Measurements from ENCODE around the gene TMEM80.

TMEM80 gene

GRCh38 chr11:702462-703461 is 7.1 kb downstream of the TMEM80 start:
- no peak for DNase-seq

DNA sequence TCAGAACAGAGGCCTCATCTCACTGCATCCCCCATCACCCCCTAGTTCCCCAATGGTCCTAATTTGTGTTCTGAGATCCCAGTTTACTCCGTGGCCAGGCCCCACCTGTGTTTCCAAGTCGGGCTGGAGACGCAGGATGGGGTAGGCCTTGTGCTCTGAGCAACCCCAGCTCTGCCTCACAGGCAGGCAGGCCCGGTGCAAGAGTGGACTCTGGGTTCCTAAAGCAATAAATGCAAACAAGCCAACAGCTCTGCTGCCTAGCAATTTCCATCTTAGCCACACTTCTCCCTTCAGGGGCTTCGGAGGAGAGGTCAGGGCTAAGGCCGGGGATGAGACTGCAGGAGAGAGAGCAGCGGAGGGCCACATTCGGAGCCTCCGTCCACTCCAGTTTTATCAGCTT is 7.9 kb downstream of the TMEM80 start:
- no peak for DNase-seq

GRCh38 chr11:704228-704674 is 8.6 kb downstream of the TMEM80 start:
- DNase-seq = no peak

DNA sequence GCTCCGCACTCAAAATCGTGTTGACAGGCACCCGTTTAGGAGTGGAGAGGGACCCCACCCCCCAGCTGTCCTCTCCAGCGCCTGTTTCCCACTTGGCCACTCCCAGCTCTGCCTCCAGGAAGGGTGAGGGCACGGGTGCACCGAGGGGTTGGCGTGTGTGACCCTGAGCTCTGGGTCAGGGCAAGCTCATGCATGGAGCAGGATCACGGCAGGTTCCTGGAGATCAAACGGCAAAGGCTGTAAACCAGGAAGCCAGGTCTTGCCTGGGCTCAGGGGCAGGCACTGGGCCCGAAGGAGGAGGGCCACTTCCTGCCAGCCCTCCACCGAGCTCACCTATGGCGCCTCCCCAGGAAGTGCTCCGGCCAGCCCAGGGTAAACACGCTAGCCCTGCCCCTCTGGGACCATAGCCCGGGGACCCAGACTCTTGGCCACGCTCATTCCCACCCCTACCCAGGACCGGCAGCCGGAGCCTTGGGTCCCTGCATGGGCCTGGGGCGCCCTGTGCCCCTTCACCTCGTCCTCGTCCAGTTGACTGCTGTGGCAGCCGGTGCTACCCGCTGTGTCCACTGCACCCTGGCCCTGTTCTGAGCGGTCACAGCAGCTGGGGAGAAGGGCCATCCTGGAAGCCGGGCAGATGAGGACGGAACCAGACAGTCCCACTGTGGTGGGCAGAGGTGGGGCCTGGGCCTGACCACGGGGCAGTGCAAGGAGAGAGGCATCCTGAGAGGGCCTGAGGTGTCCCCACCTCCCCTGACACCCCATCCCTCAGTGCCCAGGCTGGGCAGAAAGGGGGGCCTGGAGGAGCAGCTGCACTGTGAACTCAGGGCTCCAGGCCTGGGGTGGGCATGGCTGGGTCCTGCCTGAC is 9.4 kb downstream of the TMEM80 start:
- no peak for DNase-seq

DNA sequence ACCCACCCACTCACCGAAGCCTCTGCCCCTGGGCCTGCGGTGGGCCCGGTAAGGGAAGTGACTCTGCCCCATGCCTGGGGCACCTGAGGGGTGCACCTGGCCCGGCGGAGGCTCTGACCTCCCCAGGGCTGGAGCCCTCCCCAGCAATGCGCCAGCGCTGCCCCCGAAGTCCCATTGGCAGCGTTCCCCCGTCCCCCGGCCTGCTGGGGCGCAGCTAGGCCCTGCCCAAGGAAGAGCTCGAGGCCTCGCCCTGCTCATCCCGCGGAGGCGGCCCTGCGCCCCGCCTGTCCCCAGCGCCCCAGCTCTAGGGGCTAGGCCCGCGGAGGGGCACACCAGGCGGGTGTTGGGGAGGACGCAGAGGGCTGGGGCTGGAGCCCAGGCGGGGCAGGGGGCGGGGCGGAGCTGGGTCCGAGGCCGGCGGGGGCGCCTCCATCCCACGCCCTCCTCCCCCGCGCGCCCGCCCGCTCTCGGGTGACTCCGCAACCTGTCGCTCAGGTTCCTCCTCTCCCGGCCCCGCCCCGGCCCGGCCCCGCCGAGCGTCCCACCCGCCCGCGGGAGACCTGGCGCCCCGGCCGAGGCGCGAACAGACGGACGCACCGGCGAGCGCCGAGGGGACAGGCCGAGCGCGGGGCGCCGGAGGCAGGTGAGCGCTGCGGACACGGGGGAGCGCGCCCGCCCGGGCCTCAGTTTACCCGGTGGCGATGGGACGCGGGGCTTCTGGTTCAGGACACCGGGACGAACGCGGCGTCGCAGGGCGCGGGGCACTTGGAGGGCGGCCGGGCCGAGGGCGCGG is 10.2 kb downstream of the TMEM80 start, which contains the start of gene EPS8L2:
Gene EPS8L2 (plus strand): TSS at position 586 of the 793 bp plus-strand sequence. CDS start 3,177 bp downstream, outside the sequence.
- DNase-seq = no peak

- no peak for DNase-seq
Observed at GRCh38 chr11:706439-706956, 10.9 kb downstream of the TMEM80 start.

GRCh38 chr11:706957-707816 is 11.6 kb downstream of the TMEM80 start:
- no peak for DNase-seq

DNA sequence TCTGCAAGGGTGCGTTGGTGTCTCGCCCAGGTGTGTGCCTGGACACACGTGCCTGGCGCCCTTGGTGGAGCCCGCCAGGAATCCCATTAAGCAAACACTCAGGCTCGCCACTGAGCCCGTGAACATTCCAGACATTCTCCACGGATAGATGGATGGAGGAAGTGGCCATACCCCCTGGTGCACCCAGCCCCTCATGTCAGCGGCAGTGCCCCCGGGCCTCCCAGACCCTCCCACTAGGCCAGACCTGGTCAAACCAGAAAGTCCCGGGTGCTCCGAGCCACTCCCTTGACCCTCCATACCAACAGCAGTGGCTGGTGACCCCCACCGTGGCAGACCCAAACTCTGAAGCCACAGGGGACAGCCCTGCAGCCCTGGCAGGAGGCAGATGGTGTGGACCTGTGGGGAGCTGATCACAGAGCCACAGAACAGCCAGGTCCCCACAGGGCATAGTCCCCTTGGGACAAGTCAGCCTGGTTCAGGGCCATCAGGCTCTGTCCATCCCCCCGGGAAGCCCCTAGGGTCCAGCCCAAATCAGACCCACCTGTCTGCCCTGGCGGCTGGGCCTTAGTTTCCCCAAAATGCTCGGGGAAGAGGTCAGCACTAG is 12.3 kb downstream of the TMEM80 start:
- no peak for DNase-seq

DNA sequence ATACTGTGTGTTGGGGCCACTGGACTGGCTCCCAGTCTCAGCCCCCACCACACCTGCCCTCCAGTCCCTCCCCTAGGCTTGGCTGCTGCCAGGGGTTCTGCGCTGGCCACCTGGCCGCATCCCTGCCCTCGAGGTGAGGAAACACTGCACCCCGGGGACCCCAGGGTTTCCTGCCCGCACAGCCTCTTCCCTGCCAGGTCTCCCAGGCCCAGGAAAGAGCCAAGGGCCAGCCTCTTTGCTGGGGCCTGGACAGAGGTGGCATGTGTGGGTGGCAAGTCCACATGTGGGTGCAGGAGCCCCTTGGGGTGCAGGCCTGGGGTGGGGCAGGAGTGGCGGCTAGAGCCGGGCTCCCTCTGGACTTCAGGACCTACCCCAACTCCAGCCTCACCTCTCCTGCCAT is 12.9 kb downstream of the TMEM80 start:
- DNase-seq = no peak

GRCh38 chr11:709109-709997 is 13.7 kb downstream of the TMEM80 start:
- DNase-seq = no peak

DNA sequence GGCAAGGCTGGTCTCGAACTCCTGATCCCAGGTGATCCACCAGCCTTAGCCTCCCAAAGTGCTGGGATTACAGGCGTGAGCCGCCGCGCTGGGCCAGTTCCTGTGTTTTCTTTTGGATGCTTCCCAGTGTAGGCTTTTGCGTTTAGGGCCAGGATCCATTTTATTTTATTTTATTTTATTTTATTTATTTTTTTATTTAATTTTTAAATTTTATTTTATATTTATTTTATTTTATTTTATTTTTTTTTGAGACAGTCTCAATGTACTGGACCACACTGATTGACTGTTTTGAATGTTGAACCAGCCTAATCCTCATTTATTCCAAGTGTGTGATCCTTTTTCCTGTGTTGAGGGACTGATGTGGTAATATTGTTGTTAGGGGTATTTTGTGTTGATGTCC is 18.8 kb downstream of the TMEM80 start:
- no peak for DNase-seq

DNA sequence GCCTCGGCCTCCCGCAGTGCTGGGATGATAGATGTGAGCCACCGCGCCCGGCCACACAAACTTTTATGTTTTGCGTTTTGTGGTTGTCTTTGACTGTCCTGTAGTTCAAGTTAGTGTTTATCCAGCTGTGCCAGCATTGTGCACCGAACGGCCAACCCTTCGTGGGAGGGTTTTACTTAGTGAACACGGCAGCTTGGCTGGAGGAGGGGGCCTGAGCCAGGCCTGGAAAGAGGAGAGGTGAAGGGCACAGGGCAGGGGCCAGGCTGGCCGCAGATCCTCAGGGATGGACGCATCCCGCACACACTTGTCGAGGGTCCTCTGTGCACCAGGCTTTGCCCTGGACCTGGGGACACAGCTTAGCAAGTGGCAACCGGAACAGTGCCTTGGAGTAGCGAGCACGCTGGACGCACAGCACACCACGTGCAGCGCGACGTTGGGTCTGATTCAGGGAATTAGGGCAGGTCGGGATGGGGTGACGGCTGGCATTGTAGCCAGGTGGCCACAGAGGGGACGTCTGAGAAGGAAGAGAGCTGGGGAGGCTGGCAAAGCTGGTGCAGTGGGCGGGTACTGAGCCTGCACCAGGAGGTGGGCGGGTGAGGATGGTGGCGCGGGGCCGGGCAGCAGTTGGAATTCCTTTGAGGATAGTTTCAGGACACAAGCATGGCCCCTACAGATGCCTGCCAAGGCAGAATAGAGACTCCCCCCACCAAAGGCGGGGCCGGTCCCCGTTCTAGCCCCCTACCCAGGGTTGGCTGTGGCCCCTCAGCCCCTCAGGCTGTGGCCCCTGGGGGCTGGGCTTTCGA is 23.8 kb downstream of the TMEM80 start:
- DNase-seq = no peak

DNA sequence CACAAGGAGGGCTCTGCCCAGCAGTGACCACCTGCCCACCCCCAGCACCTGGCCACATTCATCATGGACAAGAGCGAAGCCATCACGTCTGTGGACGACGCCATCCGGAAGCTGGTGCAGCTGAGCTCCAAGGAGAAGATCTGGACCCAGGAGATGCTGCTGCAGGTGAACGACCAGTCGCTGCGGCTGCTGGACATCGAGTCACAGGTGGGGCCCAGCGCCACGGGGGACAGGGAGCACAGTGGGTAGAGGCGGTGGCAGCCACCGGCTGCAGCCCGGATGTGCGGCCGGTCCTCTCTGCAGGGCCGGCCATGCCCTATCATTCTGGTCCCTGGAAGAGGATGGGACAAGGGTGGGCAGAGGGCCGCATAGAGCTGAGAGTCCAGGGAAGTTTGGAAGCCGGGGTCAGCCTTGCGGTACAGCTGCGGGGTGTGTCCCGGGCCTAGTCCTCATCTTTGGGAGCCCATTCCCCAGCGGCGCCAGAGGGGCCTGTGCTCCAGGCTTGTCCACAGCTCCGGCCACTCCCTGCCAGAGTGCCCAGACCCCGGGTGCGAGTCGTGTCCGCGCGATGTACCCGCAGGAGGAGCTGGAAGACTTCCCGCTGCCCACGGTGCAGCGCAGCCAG is 24.5 kb downstream of the TMEM80 start:
- no peak for DNase-seq

- peak in 1 of 2 experiments; percentile 31 for DNase-seq
Observed at GRCh38 chr11:720642-721246, 25.1 kb downstream of the TMEM80 start.

DNA sequence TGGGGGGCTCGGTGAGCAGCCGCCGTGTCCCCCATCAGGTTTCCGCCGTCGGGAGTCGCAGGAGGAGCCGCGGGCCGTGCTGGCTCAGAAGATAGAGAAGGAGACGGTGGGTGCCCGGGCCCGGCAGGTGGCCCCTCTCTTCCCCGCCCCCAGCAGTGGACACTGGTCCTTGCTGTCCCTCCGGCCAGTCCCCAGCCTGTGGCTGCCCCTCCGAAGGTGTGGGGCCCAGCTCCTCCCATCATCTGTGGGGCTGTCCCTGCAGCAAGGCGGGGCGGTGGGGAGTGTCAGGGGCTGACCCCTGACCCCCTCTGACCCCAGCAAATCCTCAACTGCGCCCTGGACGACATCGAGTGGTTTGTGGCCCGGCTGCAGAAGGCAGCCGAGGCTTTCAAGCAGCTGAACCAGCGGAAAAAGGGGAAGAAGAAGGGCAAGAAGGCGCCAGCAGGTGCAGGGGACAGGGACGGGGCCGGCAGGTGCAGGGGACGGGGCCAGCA is 25.7 kb downstream of the TMEM80 start:
- DNase-seq = no peak

GRCh38 chr11:721741-722345 is 26.2 kb downstream of the TMEM80 start:
- DNase-seq = peak in 1 of 2 experiments; percentile 26

- no peak for DNase-seq
Observed at GRCh38 chr11:722346-722811, 26.8 kb downstream of the TMEM80 start.

Data from SHP77 (cell line).